GM19240 (cell line): ENCODE data around the gene SHF.

ENCODE experiments used
- DNase-seq: peaks from one replicate; pipeline ENCODE4 v3.0.0; 2011; ENCODE audit warnings: low spot score; ENCODE audit not compliant: insufficient read length

The SHF gene

GRCh38 chr15:45128971-45129639 is 58.7 kb downstream of the SHF start:
- DNase-seq, result no peak

GRCh38 chr15:45126535-45127158 is 61.1 kb downstream of the SHF start:
- no peak for DNase-seq

GRCh38 chr15:45123397-45123796 is 64.4 kb downstream of the SHF start:
- no peak for DNase-seq

- no peak for DNase-seq
Measured at GRCh38 chr15:45122719-45123118, 65.0 kb downstream of the SHF start.

- no peak for DNase-seq
Measured at GRCh38 chr15:45121706-45122417, 65.9 kb downstream of the SHF start.

- no peak for DNase-seq
Measured at GRCh38 chr15:45121020-45121419, 66.7 kb downstream of the SHF start.

GRCh38 chr15:45120081-45120972 is 67.4 kb downstream of the SHF start:
- no peak for DNase-seq

GRCh38 chr15:45118996-45119395 is 68.8 kb downstream of the SHF start:
- no peak for DNase-seq

GRCh38 chr15:45118131-45118588 is 69.6 kb downstream of the SHF start:
- DNase-seq, result peak; percentile 95

GRCh38 chr15:45117308-45118130 is 70.2 kb downstream of the SHF start:
- no peak for DNase-seq
